Medulla oblongata (tissue), 1 donor: Measurements from ENCODE around the gene PTPN23.
"Not testable (repeated sequence)": the region's sequence is repeated elsewhere in the genome, so short reads cannot be mapped to it uniquely, and the experiment has no call there.

Experiments
- DNase-seq: peaks from one replicate; pipeline ENCODE4 v3.0.0-alpha.2; 2015; ENCODE audit errors: extremely low spot score

The PTPN23 gene

GRCh38 chr3:47380601-47381316 lies at the start of gene PTPN23:
Gene PTPN23, plus strand, starts transcription at chr3:47381021. Its CDS starts 76 bp downstream, at chr3:47381097.
- peak; percentile 99 for DNase-seq

GRCh38 chr3:47333907-47334306 lies 46.9 kb upstream of the PTPN23 start:
- no peak for DNase-seq

- DNase-seq: no peak
These were observed 43.2 kb upstream of the PTPN23 start for GRCh38 chr3:47337656-47338055.

- DNase-seq: no peak
These were observed 40.9 kb upstream of the PTPN23 start for GRCh38 chr3:47339951-47340350.

- DNase-seq: no peak
These were observed 40.0 kb upstream of the PTPN23 start for GRCh38 chr3:47340866-47341265.

GRCh38 chr3:47342151-47342550 lies 38.7 kb upstream of the PTPN23 start:
- no peak for DNase-seq

- no peak for DNase-seq
These were observed 38.0 kb upstream of the PTPN23 start for GRCh38 chr3:47342812-47343211.

- no peak for DNase-seq
These were observed 37.3 kb upstream of the PTPN23 start for GRCh38 chr3:47343471-47343971.

- DNase-seq: no peak
These were observed 35.9 kb upstream of the PTPN23 start for GRCh38 chr3:47344971-47345370.

GRCh38 chr3:47347217-47347801 lies 33.5 kb upstream of the PTPN23 start:
- DNase-seq: peak; percentile 43

- no peak for DNase-seq
These were observed 32.2 kb upstream of the PTPN23 start for GRCh38 chr3:47348411-47349154.

GRCh38 chr3:47355010-47355409 lies 25.8 kb upstream of the PTPN23 start:
- no peak for DNase-seq

- DNase-seq: no peak
These were observed 24.6 kb upstream of the PTPN23 start for GRCh38 chr3:47356201-47356600.

GRCh38 chr3:47359323-47359722 lies 21.5 kb upstream of the PTPN23 start:
- no peak for DNase-seq

- not testable (repeated sequence) for DNase-seq
These were observed 20.7 kb upstream of the PTPN23 start for GRCh38 chr3:47360110-47360517.

GRCh38 chr3:47362701-47363100 lies 18.1 kb upstream of the PTPN23 start:
- DNase-seq: no peak

- no peak for DNase-seq
These were observed 15.3 kb upstream of the PTPN23 start for GRCh38 chr3:47365213-47366153.

GRCh38 chr3:47366833-47367232 lies 14.0 kb upstream of the PTPN23 start:
- DNase-seq: no peak

GRCh38 chr3:47367631-47368030 lies 13.2 kb upstream of the PTPN23 start:
- no peak for DNase-seq

- not testable (repeated sequence) for DNase-seq
These were observed 10.8 kb upstream of the PTPN23 start for GRCh38 chr3:47370020-47370419.

GRCh38 chr3:47370887-47371697 lies 9.7 kb upstream of the PTPN23 start:
- DNase-seq: no peak
